ENCODE data around the gene MAPK1.
"Not testable (repeated sequence)": the region's sequence is repeated elsewhere in the genome, so short reads cannot be mapped to it uniquely, and the experiment has no call there.

Gene MAPK1

DNA sequence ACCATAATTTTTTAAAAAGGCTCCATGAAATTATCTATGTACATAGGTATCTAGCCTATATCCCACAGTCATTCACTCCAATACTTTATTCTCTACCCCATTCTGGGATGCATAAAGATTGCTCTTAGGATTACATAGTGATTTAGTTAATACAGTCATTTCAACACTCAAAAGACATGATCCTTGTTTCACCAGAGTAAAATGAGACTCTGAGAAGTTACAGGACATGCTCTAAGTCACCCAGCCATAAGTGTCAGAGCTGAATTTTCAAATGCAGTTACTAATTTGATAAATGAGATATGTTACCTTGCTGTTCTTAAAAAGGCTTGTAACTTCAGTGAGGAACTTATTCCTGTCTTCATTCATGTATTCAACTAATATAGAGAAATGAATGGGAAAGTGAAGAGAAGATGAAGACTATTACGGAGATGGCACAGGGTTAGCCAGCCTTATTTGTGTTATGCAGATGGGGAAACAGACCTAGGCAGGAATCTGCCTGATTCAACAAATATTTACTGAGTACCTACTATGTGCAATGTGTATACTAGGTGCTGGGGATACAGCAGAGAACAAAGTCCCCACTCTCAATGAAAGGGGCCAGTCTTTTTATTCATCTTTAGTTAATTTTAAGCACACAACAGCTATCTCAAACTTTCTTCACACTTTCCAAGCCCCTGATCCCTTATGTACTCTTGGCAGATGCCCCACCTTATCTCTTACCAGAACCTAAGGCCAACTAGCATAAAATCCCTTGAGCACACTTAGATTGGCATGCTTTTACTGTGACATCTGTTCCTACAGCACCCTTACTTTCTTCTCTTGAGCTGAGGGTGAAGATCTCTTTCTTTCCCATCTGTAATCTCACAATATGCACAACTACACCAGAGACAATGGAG lies 21.6 kb downstream of the MAPK1 start:
- no peak for DNase-seq

GRCh38 chr22:21842946-21843345 lies 24.5 kb downstream of the MAPK1 start:
- no peak for DNase-seq

GRCh38 chr22:21841422-21841821 lies 26.0 kb downstream of the MAPK1 start:
- DNase-seq: no peak

- no peak for DNase-seq
These were observed 27.1 kb downstream of the MAPK1 start for GRCh38 chr22:21840236-21840823.

GRCh38 chr22:21839765-21840140 lies 27.7 kb downstream of the MAPK1 start:
- DNase-seq: no peak

DNA sequence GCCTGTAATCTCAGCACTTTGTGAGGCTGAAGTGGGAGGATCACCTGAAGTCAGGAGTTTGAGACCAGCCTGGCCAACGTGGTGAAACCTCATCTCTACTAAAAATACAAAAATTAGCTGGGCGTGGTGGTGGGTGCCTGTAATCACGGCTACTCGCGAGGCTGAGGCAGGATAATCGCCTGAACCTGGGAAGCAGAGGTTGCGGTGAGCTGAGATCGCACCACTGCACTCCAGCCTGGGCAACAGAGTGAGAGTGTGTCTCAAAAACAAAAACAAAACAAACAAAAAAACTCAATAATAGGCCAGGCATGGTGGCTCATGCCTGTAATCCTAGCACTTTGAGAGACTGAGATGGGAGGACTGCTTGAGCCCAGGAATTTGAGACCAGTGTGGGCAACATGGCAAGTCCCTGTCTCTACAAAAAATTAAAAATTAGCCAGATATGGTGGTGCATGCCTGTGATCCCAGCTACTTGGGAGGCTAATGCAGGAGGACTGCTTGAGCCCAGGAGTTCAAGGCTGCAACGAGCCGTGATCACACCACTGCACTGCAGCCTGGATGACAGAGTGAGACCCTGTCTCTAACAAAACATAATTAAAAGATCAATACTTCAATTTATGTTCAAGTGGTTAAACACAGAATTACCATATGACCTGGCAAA lies 28.2 kb downstream of the MAPK1 start:
- not testable (repeated sequence) for DNase-seq

DNA sequence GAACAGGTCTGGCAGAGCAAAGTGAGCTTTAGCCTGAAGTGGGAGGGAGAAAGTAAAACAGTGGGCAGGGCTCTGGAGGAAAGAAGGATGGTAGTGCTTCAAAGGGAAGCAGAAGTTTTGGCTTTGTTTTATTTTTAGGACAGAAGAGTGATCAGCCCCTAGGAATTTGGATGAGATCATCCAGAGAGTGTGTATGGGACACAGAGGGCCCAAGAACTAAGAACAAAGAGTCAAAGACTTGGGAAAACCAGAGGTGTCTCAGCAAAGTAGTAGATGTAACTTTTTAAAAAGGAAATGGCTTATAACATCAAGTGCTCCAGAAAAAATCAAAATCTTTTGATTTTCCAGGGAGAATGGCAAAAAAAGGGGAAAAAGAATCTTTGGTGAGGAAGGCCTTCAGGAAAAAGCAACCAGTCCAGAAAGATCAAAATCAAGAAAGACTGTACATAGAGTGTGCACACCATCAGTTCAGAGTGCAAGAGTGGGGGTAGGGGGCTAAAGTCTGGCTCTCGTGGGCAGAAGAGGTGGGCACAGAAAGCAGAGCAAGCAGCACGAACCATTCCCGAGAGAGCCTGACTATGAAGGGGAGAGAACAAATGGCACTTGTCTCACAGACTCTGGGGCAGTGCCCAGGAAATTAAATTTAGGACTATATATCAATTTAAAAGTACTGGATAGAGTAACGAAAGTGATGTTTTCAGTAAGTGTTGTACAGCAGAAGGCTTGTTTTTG lies 30.0 kb downstream of the MAPK1 start:
- no peak for DNase-seq

GRCh38 chr22:21836486-21836885 lies 31.0 kb downstream of the MAPK1 start:
- DNase-seq: not testable (repeated sequence)

- no peak for DNase-seq
These were observed 32.1 kb downstream of the MAPK1 start for GRCh38 chr22:21835378-21835777.

DNA sequence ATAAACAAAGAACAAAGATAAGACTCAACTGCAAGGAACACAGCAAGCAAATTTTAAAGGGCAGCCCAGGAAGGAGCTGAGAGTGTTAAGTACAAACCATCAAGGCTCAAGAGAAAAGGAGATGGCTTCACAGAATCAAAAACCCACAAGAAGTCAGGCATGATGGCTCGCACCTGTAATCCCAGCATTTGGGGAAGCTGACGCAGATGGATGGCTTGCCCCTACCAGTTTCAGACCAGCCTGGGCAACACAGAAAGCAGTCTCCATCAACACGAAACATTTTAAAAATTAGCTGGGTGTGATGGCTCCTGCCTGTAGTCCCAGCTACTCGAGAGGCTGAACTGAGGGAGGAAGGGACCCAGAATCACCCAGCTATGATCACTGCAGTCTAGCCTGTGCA lies 32.6 kb downstream of the MAPK1 start:
- no peak for DNase-seq

DNA sequence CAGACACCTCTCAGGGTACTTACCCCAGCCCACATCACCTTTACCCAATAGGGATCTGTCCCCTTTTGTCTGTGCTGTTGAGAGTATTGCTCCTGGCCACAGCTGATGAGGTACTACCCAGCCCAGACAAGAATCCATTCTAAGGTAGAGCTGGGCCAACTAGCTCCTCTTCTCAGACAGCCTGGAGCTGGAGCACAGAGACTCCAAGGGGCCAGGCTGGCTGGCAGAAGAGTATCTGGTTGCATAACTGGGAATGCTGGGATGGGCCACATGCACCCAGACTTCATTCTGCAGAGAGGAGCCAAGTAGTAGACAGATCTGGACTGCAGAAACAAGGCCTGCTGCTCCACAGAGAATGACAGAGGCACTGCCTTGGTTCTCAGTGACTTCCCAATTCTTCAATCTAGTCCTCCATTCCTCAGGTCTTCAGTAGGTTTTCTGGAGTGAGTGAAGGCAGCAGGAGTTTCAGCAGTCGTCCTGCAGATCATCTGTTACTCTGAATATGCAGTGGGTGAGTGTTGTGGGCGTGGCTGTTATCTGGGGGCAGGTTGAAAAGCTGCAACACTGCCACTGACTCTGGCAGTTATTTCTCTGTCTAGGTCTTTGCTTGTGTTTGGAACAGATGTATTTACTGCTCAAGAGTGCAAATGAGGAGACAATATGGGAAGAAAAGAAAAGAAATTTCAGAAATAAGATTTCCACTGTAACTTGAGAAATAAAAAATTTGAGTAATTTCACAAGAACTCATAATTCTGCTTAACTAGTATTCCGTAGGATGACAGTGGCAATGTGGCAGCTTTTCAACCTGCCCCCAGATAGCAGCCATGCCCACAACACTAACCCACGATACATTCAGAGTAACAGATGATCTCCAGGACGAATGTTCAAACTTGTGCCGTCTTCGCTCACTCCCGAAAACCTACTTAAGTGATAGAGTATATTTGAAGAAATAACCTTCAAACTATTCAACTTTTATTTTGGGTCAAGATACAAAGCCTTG lies 34.9 kb downstream of the MAPK1 start:
- no peak for DNase-seq

GRCh38 chr22:21829523-21829922 lies 37.9 kb downstream of the MAPK1 start:
- no peak for DNase-seq

GRCh38 chr22:21828268-21828638 lies 39.2 kb downstream of the MAPK1 start:
- no peak for DNase-seq

DNA sequence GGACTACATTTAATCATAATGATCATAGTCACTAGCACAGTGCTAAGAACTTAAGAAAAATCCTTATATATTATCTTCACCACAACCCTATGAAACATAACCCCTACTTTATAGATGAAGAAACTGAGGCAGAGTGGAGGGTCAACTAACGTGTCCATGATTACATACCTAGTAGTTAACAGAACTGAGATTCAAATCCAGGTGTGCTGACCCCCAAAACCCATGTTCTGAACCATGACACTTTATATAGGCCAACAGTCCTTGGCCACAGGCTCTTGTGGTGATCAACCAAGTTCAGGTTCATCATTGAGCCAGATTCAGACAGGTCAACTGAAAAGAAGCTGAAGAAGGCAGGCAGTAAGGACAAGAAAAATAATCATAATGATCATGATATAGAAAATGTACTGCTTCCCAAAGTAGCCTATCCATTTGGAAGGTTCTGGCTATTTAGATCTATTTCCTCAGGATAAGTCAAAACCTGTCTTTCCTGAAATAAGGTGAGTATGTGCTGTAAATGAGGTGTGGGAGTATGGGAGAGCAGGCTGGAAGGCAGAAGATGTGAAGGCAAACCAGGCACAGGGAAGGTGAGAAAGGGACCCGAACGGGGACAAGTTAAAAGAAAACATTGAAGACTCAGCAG lies 39.7 kb downstream of the MAPK1 start:
- no peak for DNase-seq

DNA sequence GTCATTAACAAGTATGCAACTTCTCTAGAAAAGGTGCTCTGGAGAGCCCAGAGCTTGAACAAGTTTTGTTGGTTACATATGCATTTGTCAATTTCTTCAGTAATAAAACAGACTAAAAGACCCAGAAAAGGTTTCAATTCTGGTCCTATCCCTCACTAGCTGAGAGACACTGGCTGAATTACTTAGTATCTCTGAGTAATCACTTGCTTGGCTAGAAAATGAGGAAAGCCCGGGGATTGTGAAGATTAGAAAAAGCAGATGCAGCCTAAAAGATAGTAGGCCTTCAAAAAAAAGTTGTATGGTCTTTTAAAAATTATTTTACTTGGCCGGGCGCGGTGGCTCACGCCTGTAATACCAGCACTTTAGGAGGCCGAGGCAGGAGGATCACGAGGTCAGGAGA lies 41.2 kb downstream of the MAPK1 start:
- DNase-seq: no peak

DNA sequence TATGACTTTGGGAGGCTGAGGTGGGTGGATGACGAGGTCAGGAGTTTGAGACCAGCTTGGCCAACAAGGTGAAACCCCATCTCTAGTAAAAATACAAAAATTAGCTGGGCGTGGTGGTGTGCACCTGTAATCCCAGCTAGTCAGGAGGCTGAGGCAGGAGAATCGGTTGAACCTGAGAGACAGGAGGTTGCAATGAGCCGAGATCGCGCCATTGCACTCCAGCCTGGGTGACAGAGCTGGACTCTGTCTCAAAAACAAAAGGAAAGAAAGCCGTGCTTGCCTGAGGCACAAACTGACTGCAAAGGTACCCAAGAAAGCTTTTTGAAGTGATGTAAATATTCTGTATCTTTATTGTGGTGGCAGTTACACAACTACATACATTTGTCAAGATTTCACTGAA lies 42.5 kb downstream of the MAPK1 start:
- DNase-seq: not testable (repeated sequence)

- no peak for DNase-seq
These were observed 43.0 kb downstream of the MAPK1 start for GRCh38 chr22:21824445-21824912.

GRCh38 chr22:21823740-21824444 lies 43.6 kb downstream of the MAPK1 start:
- DNase-seq: no peak

- DNase-seq: no peak
These were observed 48.2 kb downstream of the MAPK1 start for GRCh38 chr22:21819183-21819770.

- no peak for DNase-seq
These were observed 48.8 kb downstream of the MAPK1 start for GRCh38 chr22:21818487-21819182.

Measured in stimulated activated CD4-positive, alpha-beta T cell treated with anti-CD3 and anti-CD28 coated beads, Interleukin-4, amount 100 ng/mL, for 24 hours (primary cell).